GM18498 (cell line): ENCODE results near the gene ABL1.

Experiments
- ATAC-seq: cut with Tn5 transposase; IDR thresholded peaks from one replicate; pipeline ENCODE4 v1.9.1; 2021; ENCODE audit warnings: mild to moderate bottlenecking, moderate library complexity; ENCODE audit not compliant: unreplicated experiment

The ABL1 gene

DNA sequence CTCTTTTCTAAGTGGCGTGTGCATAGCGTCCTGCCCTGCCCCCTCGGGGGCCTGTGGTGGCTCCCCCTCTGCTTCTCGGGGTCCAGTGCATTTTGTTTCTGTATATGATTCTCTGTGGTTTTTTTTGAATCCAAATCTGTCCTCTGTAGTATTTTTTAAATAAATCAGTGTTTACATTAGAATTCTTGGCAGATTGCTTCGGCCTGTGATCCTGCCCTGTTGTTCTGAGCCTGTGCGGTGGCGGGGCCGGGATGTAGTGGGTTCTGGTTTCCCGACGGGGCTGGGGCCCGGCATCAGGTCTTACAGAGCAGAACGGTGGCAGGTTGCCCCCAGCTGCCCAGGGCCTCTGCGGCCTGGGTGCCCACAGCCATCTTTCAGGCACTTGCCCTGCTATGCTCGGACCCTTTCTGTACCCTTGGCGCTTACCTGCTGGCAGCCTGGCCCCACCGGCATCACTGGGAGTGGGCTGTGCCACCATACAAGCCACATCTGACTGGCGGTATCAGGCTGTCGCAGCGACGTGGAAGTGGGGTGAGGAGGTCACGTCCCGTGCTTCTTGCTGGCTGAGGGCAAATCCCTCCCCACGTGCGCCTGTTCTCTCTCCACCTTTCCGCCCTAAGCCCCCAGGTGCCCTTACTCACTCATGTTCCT lies 52.6 kb downstream of the ABL1 start:
- ATAC-seq = no peak

DNA sequence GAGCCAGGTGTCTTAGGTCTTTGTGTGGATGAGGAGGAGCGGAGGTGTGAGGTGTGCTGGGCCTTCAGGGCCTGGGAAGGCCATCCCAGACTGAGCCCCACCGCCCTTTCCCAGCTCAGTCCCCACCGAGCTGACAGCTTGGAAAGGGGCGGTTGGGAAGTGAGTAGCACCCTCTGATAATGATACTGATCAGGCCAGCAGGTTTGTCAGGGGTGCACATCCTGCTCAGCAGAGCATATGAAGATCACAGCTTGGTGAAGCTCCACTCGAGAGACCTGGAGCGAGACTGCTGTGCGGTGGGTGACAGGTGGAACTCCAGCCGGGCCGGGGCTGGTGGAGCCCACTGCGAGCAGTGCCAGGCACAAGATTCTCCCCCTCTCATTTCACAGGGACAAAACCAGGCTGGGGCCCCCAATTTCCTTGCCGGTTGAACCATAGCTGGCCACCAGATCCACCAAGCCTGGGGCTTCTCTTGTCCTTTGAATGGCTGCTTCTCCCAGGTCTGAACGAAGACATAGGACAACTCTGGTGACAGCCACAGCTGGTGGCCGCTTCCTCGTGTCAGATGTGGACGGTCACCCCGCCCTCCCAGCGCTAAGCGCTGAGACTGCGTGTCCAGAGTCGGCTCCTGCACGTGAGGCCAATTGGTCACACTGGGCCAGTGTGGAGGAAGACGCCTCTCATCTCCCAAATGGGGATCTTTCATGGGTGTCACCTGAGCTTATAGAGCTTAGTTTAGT lies 53.3 kb downstream of the ABL1 start:
- no peak for ATAC-seq

- ATAC-seq = no peak
These were observed 55.1 kb downstream of the ABL1 start for GRCh38 chr9:130890124-130890523.

- no peak for ATAC-seq
These were observed 56.0 kb downstream of the ABL1 start for GRCh38 chr9:130890870-130891687.

GRCh38 chr9:130891688-130892476 lies 56.8 kb downstream of the ABL1 start:
- ATAC-seq = no peak

GRCh38 chr9:130892477-130893304 lies 57.6 kb downstream of the ABL1 start:
- no peak for ATAC-seq

DNA sequence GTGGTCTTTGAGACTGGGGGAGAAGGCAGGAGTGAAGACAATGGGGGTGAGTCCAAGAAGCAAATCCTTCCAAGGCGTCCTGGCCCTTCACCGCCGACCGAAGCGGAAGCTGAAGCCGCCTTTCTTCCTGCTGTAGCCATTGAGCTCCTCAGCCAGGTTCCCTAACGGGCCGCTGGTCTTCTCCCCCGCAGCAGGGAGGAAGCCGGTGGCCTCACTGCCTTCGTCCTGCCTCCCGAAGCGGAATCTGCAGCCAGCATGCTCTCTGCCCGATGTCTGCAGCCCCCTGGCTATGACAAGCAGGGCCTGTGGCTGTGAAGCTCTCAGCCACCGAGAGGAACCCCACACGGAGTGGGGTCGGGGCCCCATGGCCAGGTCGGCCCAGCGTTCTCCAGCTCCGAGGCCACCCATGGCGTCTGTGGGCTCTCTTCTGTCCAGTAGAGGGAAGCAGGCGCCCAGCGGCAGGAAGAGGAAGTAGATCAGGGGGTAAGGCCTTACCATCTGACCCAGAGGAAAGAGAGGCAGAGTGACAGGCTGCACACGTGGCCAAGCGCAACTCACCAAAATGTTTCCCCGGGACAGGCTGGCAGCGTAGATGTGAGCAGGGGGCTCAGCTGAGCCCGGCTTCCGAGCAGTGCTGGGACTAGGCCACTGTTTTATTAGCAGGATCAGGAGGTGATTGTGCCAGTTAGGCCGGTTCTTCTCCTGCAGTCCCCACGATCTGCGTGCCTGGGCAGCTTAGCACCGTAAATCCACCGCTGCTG lies 58.5 kb downstream of the ABL1 start:
- ATAC-seq = no peak

DNA sequence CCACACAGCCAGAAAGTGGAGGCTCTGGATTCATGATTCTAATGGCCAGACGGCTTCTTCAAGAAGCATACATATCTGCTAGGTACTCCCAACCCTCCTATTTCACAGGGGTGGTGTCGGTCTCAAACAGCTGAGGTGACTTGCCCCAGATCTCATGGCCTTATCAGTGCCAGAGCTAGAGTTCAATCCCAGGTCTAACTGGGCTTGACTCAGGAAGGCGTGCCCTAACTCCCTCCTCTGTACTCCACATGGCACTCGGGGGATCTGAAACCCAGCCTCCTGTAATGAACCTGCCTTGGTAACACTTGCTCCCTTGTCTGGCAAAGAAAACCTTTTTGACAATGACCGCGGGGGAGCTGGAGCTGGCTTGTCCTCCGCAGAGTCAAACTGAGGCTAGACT lies 59.5 kb downstream of the ABL1 start:
- no peak for ATAC-seq

DNA sequence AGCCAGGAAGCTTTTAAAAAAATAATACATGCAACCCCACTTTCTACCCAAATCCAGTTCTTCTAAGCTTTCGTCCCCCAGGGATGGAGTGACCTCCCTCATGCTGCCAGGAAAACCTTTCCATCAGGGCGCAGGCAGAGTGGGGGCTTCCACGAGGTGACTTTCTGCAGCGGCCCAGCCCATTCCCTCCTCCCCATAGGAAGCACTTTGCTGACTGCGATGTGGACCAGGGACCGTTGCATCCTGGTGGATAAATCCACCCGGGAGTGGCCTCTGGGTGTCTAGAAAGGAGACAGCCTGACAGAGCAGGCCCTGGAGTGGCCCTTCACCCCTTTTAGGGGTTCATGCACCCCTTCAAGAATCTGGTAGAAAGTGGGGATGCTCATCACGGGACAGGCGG lies 60.0 kb downstream of the ABL1 start:
- ATAC-seq = no peak

- no peak for ATAC-seq
These were observed 60.6 kb downstream of the ABL1 start for GRCh38 chr9:130895481-130896232.

DNA sequence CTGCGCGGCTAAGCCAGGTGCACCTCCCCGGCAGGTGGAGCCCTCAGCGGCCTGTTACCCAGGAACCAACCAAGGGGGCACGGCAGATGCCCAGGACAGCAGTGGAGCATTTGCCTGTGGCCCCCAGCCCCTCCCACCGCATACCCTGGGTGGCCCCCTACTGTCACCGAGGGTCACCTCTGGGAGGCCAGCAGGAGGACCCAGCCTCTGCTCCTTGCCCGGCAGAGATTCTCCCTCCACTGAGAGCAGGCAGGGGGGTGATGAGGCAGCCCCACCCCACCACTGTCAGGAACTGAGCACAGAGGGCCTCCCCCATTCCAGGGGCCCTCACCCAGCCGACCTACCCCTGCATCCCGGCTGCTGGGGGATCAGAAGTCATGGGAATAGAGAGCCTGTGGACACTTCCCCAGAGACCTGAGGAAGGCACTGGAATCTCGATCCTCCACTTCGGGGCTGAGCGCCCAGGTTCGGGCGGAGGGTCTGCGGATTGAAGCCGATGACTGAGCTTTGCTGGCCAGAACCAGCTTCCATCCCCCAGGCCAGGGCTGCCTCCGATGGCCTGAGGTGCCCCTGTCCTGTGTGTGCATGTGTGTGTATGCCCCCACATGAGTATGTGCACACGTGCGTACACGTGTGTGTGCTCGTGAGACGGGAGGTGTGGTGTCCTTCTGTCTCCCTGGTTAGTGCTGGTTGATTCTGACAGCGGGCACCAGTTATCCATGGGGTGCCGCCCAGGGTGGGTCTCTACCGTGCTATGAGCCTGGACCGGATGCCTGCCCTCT lies 61.4 kb downstream of the ABL1 start, which contains the start of gene QRFP:
QRFP (minus strand) TSS at position 580 of the 782 bp plus-strand sequence. CDS start 2,974 bp downstream, outside the sequence.
- ATAC-seq = no peak

GRCh38 chr9:130897105-130897751 lies 62.2 kb downstream of the ABL1 start:
- no peak for ATAC-seq

GRCh38 chr9:130897848-130898551 lies 62.9 kb downstream of the ABL1 start:
- no peak for ATAC-seq

DNA sequence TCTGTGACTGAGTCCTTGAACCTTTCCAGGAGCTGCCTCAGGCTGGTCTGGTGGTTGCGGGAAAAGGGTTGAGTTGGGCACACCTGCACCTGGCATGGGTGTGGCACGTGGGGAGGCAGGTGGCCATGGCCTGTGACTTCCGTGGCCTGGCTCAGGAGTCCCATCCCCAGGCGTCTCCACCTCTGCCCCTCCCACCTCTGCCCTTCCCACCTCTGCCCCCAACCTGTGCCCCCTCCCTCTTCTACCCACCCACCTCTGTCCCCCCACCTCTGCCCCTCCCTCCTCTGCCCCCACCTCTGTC lies 63.4 kb downstream of the ABL1 start:
- ATAC-seq = no peak

DNA sequence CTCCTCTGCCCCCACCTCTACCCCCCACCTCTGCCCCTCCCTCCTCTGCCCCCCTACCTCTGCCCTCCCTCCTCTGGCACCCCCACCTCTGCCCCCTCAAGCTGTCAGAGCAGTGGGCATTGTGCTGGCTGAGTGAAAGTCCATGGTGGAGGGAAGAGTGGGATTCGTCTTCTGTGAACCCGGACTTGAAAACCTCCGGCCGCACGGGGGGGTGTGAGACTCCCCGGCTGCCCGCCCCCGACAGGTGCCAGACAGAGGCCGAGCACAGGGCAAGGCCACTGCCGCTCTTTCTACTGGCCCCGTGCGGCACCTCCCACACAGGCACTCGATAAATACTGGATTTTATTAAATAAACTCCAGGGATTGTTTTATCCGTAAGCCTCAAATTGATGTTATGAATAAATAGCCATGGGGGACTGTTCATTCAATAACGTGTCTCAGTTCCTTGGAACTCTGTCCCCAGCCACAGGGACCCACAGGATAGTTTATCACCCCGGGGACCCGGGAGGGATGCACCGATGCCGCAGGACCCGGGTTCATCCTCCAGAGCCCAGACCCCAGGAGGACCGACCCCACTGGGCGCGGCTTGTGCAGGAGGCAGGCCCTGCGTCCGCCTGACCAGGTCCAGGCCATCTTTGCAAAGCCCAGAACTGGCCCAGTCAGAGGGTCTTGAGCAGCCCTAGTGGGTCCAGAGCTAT lies 64.1 kb downstream of the ABL1 start:
- ATAC-seq = no peak
